Calu3 (cell line): ENCODE data around the gene DRC1. TPM values are rescaled to one million over a fixed set of nuclear protein-coding genes. Genes with fewer than 3 reads are reported as not detected.

ENCODE experiments used
- BruUV-seq: library from RNA; stranded (reverse); fragments of 400-500 nt; replicated peaks from 2 replicates; lab custom pipeline; 2021; lab: Mats Ljungman, UMichigan
- CTCF ChIA-PET: fragments of 300-600 bp; sonication (Branson Sonifier 250); formaldehyde crosslinking; loops from one replicate; lab custom pipeline; 2022; ENCODE audit warnings: antibody characterized with exemption; lab: Charles Lee
- DNase-seq: peaks from one replicate; pipeline ENCODE4 v3.0.0; 2022
- H3K27ac Mint-ChIP-seq: one replicate; pipeline ENCODE4 v1.8.0; 2022; ENCODE audit warnings: mixed read lengths; ENCODE audit not compliant: unreplicated experiment
- H3K27me3 Mint-ChIP-seq: one replicate; pipeline ENCODE4 v1.8.0; 2022; ENCODE audit warnings: mixed read lengths; ENCODE audit not compliant: unreplicated experiment
- H3K36me3 Mint-ChIP-seq: one replicate; pipeline ENCODE4 v1.8.0; 2022; ENCODE audit warnings: mild to moderate bottlenecking, moderate library complexity, mixed read lengths; ENCODE audit not compliant: insufficient read depth, unreplicated experiment
- H3K4me1 Mint-ChIP-seq: one replicate; pipeline ENCODE4 v1.8.0; 2022; ENCODE audit warnings: mild to moderate bottlenecking, low read depth, mixed read lengths; ENCODE audit not compliant: unreplicated experiment
- H3K4me3 Mint-ChIP-seq: one replicate; pipeline ENCODE4 v1.8.0; 2022; ENCODE audit warnings: mild to moderate bottlenecking, low read depth, moderate library complexity, mixed read lengths; ENCODE audit not compliant: unreplicated experiment
- H3K9me3 Mint-ChIP-seq: one replicate; pipeline ENCODE4 v1.8.0; 2022; ENCODE audit warnings: low read depth, mixed read lengths; ENCODE audit not compliant: unreplicated experiment
- intact Hi-C: fragments of 100-400 bp; cut with micrococcal nuclease; formaldehyde crosslinking; loops from one replicate; pipeline ENCODE4 v1.10.0; 2022; ENCODE audit not compliant: unreplicated experiment
- total RNA-seq: library from RNA; stranded (reverse); gene quantifications from 2 replicates; pipeline ENCODE4 v1.2.3, GENCODE V29; 2022
- TF ChIP-seq, protein P1 (sequence below): fragments of 200-600 bp; IDR thresholded peaks from one replicate; pipeline ENCODE4 v1.8.0; 2022; ENCODE audit warnings: antibody characterized with exemption; ENCODE audit not compliant: unreplicated experiment

DRC1 gene
- total RNA-seq, 1 experiment from 2014 or later: not detected

DNA sequence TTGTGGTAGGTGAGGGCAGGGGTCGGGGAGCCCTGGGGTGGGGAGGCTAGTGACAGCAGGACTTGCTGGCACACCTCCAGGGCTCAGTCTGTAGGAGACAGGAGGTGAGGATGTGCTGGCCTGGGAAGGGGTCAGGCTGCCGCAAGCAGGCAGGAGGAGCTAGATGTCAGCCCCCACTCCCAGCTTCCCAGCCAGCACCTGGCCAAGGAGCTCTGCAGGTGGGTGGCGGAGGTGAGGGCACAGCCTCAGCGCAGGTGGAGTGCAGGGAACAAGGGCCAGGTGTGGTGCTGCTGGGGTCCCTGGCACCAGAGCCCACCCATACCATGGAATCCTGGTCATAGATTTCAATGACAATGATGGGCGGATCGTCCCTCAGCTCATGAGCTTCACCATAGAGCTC is 73.3 kb downstream of the DRC1 start:
- intact Hi-C loops: no loop called here
- no peaks in the 10 kb centered on the region for H3K9me3 Mint-ChIP-seq
- CTCF ChIA-PET: interaction anchor here (0.7 kb wide), 1 partner anchor 88 kb away, joined by 3 read pairs; no protein-coding TSS in a partner anchor
- no peaks in the 10 kb centered on the region for H3K27me3 Mint-ChIP-seq
- TF ChIP-seq, protein P1, sequence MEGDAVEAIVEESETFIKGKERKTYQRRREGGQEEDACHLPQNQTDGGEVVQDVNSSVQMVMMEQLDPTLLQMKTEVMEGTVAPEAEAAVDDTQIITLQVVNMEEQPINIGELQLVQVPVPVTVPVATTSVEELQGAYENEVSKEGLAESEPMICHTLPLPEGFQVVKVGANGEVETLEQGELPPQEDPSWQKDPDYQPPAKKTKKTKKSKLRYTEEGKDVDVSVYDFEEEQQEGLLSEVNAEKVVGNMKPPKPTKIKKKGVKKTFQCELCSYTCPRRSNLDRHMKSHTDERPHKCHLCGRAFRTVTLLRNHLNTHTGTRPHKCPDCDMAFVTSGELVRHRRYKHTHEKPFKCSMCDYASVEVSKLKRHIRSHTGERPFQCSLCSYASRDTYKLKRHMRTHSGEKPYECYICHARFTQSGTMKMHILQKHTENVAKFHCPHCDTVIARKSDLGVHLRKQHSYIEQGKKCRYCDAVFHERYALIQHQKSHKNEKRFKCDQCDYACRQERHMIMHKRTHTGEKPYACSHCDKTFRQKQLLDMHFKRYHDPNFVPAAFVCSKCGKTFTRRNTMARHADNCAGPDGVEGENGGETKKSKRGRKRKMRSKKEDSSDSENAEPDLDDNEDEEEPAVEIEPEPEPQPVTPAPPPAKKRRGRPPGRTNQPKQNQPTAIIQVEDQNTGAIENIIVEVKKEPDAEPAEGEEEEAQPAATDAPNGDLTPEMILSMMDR: no peak
- H3K4me3 Mint-ChIP-seq: no peak overlapping the region
- H3K36me3 Mint-ChIP-seq: no peaks in the 10 kb centered on the region
- no peak for DNase-seq
- no peak overlapping the region for H3K27ac Mint-ChIP-seq
- H3K4me1 Mint-ChIP-seq: no peaks in the 10 kb centered on the region
- no TSS peak for BruUV-seq

DNA sequence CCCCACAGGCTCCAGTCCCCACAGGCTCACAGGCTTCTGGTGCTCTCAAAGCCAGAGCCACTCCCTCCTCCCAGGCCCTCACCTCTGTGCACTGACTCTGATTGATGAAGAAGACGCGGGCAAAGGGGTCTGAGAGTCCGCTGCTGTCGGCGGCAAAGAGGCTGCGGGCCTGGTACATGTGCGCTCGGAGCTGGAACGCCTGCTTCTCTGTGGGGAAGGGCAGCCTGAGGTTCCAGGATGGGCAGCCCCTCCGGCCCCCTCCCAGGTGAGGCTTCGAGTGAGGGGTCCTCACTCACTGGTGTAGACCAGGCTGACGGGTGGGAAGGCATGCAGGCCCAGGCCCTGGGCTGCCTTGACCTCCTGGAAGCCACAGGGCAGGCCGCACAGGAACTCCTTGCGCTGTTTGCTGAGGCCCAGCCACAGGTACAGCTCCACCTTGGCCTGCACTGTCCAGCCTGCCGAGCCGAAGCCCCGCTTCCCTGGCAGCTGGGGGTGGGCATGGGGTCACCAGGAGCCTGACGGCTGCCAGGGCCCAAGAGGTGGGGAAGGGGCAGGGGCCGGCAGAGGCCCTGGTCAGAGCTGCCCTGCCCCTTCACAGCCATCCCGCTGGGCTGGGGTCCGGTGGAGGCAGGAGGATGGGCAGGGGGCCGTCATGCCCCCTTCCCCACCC is 74.2 kb downstream of the DRC1 start:
- H3K4me1 Mint-ChIP-seq: no peaks in the 10 kb centered on the region
- no peak overlapping the region for H3K27ac Mint-ChIP-seq
- H3K36me3 Mint-ChIP-seq: no peaks in the 10 kb centered on the region
- no peak for DNase-seq
- no peak overlapping the region for H3K4me3 Mint-ChIP-seq
- BruUV-seq: no TSS peak
- no peaks in the 10 kb centered on the region for H3K9me3 Mint-ChIP-seq
- intact Hi-C loops: no loop called here
- CTCF ChIA-PET: no interaction called here
- TF ChIP-seq, protein P1: no peak
- H3K27me3 Mint-ChIP-seq: no peaks in the 10 kb centered on the region

DNA sequence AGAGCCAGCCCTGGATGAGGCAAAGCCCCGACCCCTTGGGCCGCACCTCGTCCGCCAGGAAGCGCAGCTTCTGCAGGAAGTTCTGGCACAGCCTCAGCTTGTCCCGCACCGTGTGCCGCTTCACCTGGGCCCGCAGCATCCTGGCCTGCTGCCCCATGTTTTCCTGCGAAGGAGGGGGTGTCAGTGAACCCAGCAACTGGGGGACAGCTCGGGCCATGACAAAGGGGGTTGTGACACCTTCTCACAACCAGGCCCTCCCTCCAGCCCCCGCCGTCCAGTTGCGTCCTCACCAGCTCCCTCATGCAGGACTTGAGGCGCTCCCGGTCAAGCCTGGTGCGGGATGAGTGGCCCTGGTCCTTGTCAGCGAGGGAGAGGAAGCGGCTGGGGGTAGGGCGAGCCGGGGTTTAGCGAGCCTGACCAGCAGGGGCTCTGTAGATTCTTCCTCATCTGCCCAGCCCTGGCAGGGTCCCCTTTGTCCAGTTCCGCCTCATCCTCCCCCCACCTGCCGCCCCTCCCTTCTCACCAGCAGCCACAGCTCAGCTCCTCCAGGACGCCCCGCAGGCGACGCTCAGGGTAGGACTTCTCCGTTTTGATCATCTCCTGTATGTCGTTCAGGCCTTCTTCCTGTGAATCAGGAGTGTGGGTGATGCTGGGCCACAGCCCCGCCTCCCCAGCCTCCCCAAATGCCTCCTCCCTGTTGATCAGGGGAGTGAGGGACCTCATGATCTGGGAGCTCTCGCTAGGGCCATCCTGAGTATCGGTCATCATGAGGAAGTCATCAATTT is 75.6 kb downstream of the DRC1 start:
- CTCF ChIA-PET: interaction anchor here (0.6 to 1.3 kb wide), 2 partner anchors 100 to 1142 kb away, joined by 3 read pairs; no protein-coding TSS in a partner anchor
- Mint-ChIP-seq H3K9me3 (no peaks in the 10 kb centered on the region), H3K4me3 (no peak overlapping the region), H3K4me1 (no peaks in the 10 kb centered on the region), H3K27me3 (peaks cover 5% of the 10 kb centered on the region), H3K27ac (no peak overlapping the region), H3K36me3 (no peaks in the 10 kb centered on the region)
- DNase-seq: no peak
- intact Hi-C loops: no loop called here
- TF ChIP-seq, protein P1: no peak
- BruUV-seq: no TSS peak

GRCh38 chr2:26477911-26478253 is 76.2 kb downstream of the DRC1 start, which contains the start of gene OTOF:
TSS of gene OTOF (minus strand) at chr2:26478124.
- no peak within 1 kb of the TSS for H3K27ac Mint-ChIP-seq

More at GRCh38 chr2:26477911-26478253, 76.2 kb downstream of the DRC1 start, which contains the start of gene OTOF:
- DNase-seq: no peak
- Mint-ChIP-seq H3K4me1 (no peaks in the 10 kb centered on the region), H3K27me3 (peaks cover 11% of the 10 kb centered on the region), H3K36me3 (no peaks in the 10 kb centered on the region), H3K4me3 (no peak within 1 kb of the TSS), H3K9me3 (no peaks in the 10 kb centered on the region)
- CTCF ChIA-PET: interaction anchor here (0.6 to 1.3 kb wide), 2 partner anchors 100 to 1143 kb away, joined by 3 read pairs; no protein-coding TSS in a partner anchor
- no TSS peak for BruUV-seq
- intact Hi-C loops: no loop called here
- TF ChIP-seq, protein P1: no peak
